GM18526 (cell line): Measurements from ENCODE around the gene LYPD3.

Source experiments
- POLR2A ChIP-seq: IDR thresholded peaks from 3 replicates; pipeline ENCODE4 v1.6.1; 2011; ENCODE audit not compliant: insufficient read length; ENCODE audit errors: extremely low read depth

Gene LYPD3

DNA sequence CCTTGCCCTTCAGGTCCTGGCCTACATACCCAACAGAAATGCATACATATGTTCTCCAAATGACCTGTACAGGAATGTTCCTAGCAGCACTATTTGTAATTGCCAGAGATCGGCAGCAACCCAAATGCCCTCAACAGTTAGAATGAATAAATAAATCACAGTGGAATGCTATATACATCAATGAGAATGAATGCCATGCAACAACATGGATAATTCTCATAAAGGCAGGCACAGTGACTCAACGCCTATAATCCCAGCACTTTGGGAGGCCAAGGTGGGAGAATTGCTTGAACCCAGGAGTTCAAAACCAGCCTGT, 32.1 kb downstream of the LYPD3 start:
- TF ChIP-seq POLR2A, result no peak

GRCh38 chr19:43430976-43431375, 34.4 kb downstream of the LYPD3 start:
- TF ChIP-seq POLR2A, result no peak

- no peak for TF ChIP-seq POLR2A
Measured at GRCh38 chr19:43430142-43430710, 35.2 kb downstream of the LYPD3 start.

DNA sequence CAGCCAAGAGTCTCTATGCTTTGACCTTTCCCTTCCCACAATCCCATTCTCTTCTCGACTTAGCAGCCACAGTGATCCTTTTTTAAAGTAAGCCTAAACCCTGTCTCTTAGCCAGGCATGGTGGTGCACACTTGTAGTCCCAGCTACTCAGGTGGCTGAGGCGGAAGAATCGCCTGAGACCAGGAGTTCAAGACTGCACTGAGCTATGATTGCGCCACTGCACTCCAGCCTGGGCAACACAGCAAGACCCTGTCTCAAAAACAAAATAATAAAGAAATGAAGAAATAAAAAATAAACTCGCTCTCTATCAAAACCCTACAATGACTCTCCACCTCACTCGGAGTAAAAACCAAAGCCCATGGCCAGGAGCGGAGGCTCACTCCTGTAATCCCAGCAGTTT, 36.0 kb downstream of the LYPD3 start:
- TF ChIP-seq POLR2A, result no peak

GRCh38 chr19:43425567-43426392, 39.6 kb downstream of the LYPD3 start:
- TF ChIP-seq POLR2A, result no peak

DNA sequence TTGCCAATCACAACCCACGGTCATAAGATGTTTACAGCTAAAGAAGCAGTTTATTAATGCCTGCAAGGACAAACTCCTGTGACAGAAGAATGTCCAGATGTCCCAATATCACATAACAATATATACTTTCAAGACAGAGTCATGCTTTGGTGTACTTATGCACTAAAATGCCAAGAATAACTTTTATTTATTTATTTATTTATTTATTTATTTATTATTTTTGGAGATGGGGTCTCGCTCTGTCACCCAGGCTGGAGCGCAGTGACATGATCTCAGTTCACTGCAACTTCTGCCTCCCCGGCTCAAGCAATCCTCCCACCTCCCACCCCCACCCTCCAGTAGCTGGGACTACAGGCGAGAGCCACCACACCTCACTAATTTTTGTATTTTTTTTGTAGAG, 41.6 kb downstream of the LYPD3 start:
- TF ChIP-seq POLR2A, result no peak

DNA sequence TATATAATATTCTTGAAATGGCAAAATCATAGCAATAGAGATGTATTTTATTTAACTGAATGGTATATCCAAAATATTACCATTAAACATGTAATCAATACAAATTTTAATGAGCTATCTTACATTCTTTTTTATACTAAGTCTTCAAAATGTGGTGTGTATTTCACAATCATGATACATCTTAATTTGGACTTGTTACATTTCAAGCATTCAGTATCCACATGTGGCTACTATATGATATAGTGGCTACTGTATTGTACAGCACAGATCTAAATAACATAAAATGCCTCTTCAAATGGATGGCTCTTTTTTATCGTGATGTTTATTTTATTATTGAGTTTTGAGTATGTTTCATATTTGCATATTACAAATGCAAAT, 42.7 kb downstream of the LYPD3 start:
- no peak for TF ChIP-seq POLR2A

DNA sequence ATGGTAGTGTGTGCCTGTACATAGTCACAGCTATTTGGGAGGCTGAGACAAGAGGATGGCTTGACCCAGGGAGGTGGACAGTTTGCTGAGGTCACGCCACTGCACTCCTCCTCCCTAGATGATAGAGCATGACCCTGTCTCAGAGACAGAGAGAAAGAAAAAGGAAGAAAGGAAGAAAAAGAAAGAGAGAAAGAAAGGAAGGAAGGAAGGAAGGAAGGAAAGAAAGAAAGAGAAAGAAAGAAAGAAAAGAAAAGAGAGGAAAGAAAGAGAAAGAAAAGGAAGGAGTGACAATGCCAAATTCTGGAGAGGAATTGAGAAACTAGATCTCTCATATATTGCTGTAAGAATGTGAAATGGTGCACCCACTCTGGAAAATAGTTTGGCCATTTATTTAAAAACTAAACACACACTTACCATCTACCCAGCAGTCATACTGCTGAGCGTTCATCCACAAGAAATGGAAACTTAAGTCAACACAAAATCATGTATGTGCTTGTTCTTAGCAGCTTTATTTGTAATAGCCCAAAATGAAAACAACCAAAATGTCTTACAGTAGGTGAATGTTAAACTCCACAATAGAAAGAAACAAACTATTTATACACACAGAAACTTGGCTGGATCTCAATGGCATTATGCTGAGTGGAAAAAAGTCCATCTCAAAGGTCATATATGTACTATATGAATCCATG, 43.3 kb downstream of the LYPD3 start:
- no peak for TF ChIP-seq POLR2A

- TF ChIP-seq POLR2A, result no peak
Measured at GRCh38 chr19:43420954-43421353, 44.5 kb downstream of the LYPD3 start.

DNA sequence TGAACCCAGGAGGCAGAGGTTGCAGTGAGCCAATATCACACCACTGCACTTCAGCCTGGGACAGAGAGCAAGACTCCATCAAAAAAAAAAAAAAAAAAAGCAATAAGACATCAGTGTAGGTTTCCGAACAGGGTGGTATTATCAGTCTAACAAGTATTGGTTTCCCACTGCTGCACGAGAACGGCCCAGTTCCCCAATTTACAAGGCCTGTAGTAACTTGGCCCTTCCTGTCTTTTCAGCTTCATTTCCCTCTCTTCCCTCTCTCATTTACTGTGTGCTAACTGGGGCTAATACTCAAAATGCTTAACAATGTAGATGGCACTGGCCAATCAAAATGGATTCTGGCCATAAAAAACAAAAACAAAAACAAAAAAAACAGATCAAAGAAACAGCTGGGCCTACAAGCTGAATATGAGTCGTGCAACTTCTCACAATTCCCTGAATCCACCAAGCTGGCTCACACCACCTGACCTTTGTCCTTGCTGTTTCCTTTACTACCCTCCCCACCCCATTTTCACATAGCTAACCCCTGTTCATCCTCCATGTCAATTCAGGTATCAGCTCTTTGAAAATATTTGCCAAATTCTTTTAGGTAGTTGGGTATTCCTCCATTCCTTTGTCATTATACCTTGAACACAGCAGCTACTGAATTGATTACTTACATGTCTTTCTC, 48.3 kb downstream of the LYPD3 start:
- no peak for TF ChIP-seq POLR2A

GRCh38 chr19:43414554-43414953, 50.9 kb downstream of the LYPD3 start, which contains the start of gene TEX101:
Gene TEX101 (plus strand): TSS chr19:43414890. CDS start chr19:43415920, 1,030 bp downstream.
- no peak for TF ChIP-seq POLR2A

- TF ChIP-seq POLR2A, result no peak
Measured at GRCh38 chr19:43412441-43412840, 53.0 kb downstream of the LYPD3 start.
